ENCODE results near the gene TUBGCP6.

The TUBGCP6 gene

GRCh38 chr22:50268655-50269113 is 23.9 kb upstream of the TUBGCP6 start:
- TF ChIP-seq CTCF (IDR thresholded peaks at IDR 0.05) = no peak
- no peak overlapping the region for H3K27ac ChIP-seq
- no peaks in the 10 kb centered on the region for H3K36me3 ChIP-seq
- intact Hi-C loops (cut with DNase I; ENCODE audit: low total_unique reads) = no loop called here
- no peak for DNase-seq
- H3K4me1 ChIP-seq = peaks cover 0 to 54% (median 47%) of the 10 kb centered on the region in 4 donors
- no peak overlapping the region for H3K4me3 ChIP-seq
- H3K9me3 ChIP-seq = no peaks in the 10 kb centered on the region
- peaks cover 4 to 32% of the 10 kb centered on the region in 2 donors for H3K27me3 ChIP-seq

- intact Hi-C loops (cut with DNase I; ENCODE audit: low total_unique reads) = no loop called here
- Histone ChIP-seq H3K27ac (peak overlapping the region in 1 of 2 donors; percentile 10), H3K27me3 (peaks cover 4 to 39% of the 10 kb centered on the region in 2 donors), H3K36me3 (no peaks in the 10 kb centered on the region), H3K4me3 (peak overlapping the region; percentile 29 to 48), H3K4me1 (peaks cover 0 to 54% (median 47%) of the 10 kb centered on the region in 4 donors), H3K9me3 (no peaks in the 10 kb centered on the region)
- peak in 1 of 2 experiments; percentile 23 for TF ChIP-seq CTCF (IDR thresholded peaks at IDR 0.05)
- peak in 1 of 2 donors; percentile 77 for DNase-seq
These were observed 23.0 kb upstream of the TUBGCP6 start for GRCh38 chr22:50267591-50268390.

GRCh38 chr22:50266994-50267393 is 22.2 kb upstream of the TUBGCP6 start:
- TF ChIP-seq CTCF (IDR thresholded peaks at IDR 0.05) = no peak
- H3K4me3 ChIP-seq = peak overlapping the region; percentile 29 to 48
- intact Hi-C loops (cut with DNase I; ENCODE audit: low total_unique reads) = no loop called here
- no peaks in the 10 kb centered on the region for H3K36me3 ChIP-seq
- H3K4me1 ChIP-seq = peaks cover 0 to 57% (median 45%) of the 10 kb centered on the region in 4 donors
- no peak for DNase-seq
- no peaks in the 10 kb centered on the region for H3K9me3 ChIP-seq
- H3K27ac ChIP-seq = no peak overlapping the region
- peaks cover 4 to 41% of the 10 kb centered on the region in 2 donors for H3K27me3 ChIP-seq

- H3K4me3 ChIP-seq = no peak overlapping the region
- no peak for DNase-seq
- peaks cover 0 to 55% (median 39%) of the 10 kb centered on the region in 4 donors for H3K4me1 ChIP-seq
- H3K36me3 ChIP-seq = no peaks in the 10 kb centered on the region
- H3K27ac ChIP-seq = no peak overlapping the region
- peaks cover 0 to 47% of the 10 kb centered on the region in 2 donors for H3K27me3 ChIP-seq
- H3K9me3 ChIP-seq = no peaks in the 10 kb centered on the region
- no peak for TF ChIP-seq CTCF (IDR thresholded peaks at IDR 0.05)
- intact Hi-C loops (cut with DNase I; ENCODE audit: low total_unique reads) = no loop called here
These were observed 20.3 kb upstream of the TUBGCP6 start for GRCh38 chr22:50264946-50265669.

GRCh38 chr22:50264104-50264745 is 19.4 kb upstream of the TUBGCP6 start:
- Histone ChIP-seq H3K36me3 (no peaks in the 10 kb centered on the region), H3K27me3 (peaks cover 0 to 55% of the 10 kb centered on the region in 2 donors), H3K4me1 (peaks cover 0 to 47% (median 31%) of the 10 kb centered on the region in 4 donors), H3K27ac (no peak overlapping the region), H3K4me3 (no peak overlapping the region), H3K9me3 (no peaks in the 10 kb centered on the region)
- intact Hi-C loops (cut with DNase I; ENCODE audit: low total_unique reads) = no loop called here
- DNase-seq = no peak
- TF ChIP-seq CTCF (IDR thresholded peaks at IDR 0.05) = no peak

Measured in tibial artery (tissue), 4 donors.